SK-N-SH (cell line): ENCODE measurements around the gene AHNAK2. TPM values are rescaled to one million over a fixed set of nuclear protein-coding genes. Genes with fewer than 3 reads are reported as not detected.

ENCODE experiments used
- CTCF ChIA-PET: fragments of 300-600, 350-600 bp; formaldehyde crosslinking; extraction: SDS; loops from one replicate; lab custom pipeline; 2021; lab: Yijun Ruan, JAX
- POLR2A ChIA-PET: fragments of 350-600 bp; sonication (Branson Sonifier 250); formaldehyde crosslinking; extraction: SDS; loops from one replicate; lab custom pipeline; 2020; ENCODE audit warnings: antibody characterized with exemption, inconsistent platforms; lab: Yijun Ruan, JAX
- DNase-seq: peaks from one replicate; pipeline ENCODE4 v3.0.0; 2012
- H2AFZ ChIP-seq: fragments of 200-600 bp; sonication (generic); 2 replicates; pipeline ENCODE4 v1.8.1; 2016; ENCODE audit warnings: antibody characterized with exemption, mild to moderate bottlenecking, low read depth
- H3F3A ChIP-seq: fragments of 200-600 bp; sonication (generic); replicated peaks from 2 replicates; pipeline ENCODE3; 2016; ENCODE audit warnings: antibody characterized with exemption, mild to moderate bottlenecking; ENCODE audit not compliant: insufficient read depth
- H3K27ac ChIP-seq, 2 experiments: fragments of 200-500 bp in 1 of 2; fragments of 200-600 bp in 1 of 2; sonication (Bioruptor generic) in 1 of 2; sonication (generic), shearing (Covaris generic) in 1 of 2; 2 replicates each; pipeline versions ENCODE4 v1.5.1 to v1.6.1; 2014 to 2016; ENCODE audit warnings: low read depth in 2 of 2, inconsistent platforms in 1 of 2, low read length in 1 of 2, mild to moderate bottlenecking in 1 of 2, mixed read lengths in 1 of 2
- H3K27me3 ChIP-seq: fragments of 200-600 bp; sonication (generic), shearing (Covaris generic); 2 replicates; pipeline ENCODE4 v1.6.1; 2016; ENCODE audit warnings: mixed run types; ENCODE audit not compliant: insufficient read depth
- H3K36me3 ChIP-seq, 2 experiments: fragments of 200-500 bp in 1 of 2; fragments of 200-600 bp in 1 of 2; sonication (Bioruptor generic) in 1 of 2; sonication (generic) in 1 of 2; replicated peaks in 1 of 2; 2 replicates each; pipeline versions ENCODE3 to v1.5.1; 2014 to 2016; ENCODE audit warnings: low read length in 1 of 2, mild to moderate bottlenecking in 1 of 2; ENCODE audit not compliant: insufficient read depth in 2 of 2, control insufficient read depth in 1 of 2
- H3K4me1 ChIP-seq, 2 experiments: fragments of 200-500 bp in 1 of 2; fragments of 200-600 bp in 1 of 2; sonication (Bioruptor generic) in 1 of 2; sonication (generic), shearing (Covaris generic) in 1 of 2; 2 replicates each; pipeline versions ENCODE4 v1.5.1 to v1.6.1; 2014 to 2016; ENCODE audit warnings: low read depth in 1 of 2, low read length in 1 of 2, mixed run types in 1 of 2; ENCODE audit not compliant: insufficient read depth in 2 of 2, control insufficient read depth in 1 of 2
- H3K4me2 ChIP-seq: fragments of 200-600 bp; sonication (generic), shearing (Covaris generic); 2 replicates; pipeline ENCODE4 v1.6.1; 2017; ENCODE audit warnings: mixed run types
- H3K4me3 ChIP-seq, 2 experiments: fragments of 200-500 bp in 1 of 2; fragments of 200-600 bp in 1 of 2; sonication (Bioruptor generic) in 1 of 2; sonication (generic), shearing (Covaris generic) in 1 of 2; 2 replicates each; pipeline versions ENCODE4 v1.5.1 to v1.8.1; 2014 to 2016; ENCODE audit warnings: low read depth in 2 of 2, inconsistent platforms in 1 of 2, low read length in 1 of 2, mild to moderate bottlenecking in 1 of 2, mixed read lengths in 1 of 2, moderate library complexity in 1 of 2
- H3K79me2 ChIP-seq: fragments of 200-600 bp; sonication (generic); 2 replicates; pipeline ENCODE4 v1.8.1; 2017; ENCODE audit warnings: mild to moderate bottlenecking; ENCODE audit not compliant: insufficient read depth
- H3K9ac ChIP-seq: fragments of 200-600 bp; sonication (generic); 2 replicates; pipeline ENCODE4 v1.6.1; 2017; ENCODE audit warnings: mixed run types
- H3K9me2 ChIP-seq: fragments of 200-600 bp; sonication (generic); 2 replicates; pipeline ENCODE4 v1.6.1; 2017; ENCODE audit warnings: mixed run types
- H3K9me3 ChIP-seq: fragments of 200-600 bp; sonication (generic); 2 replicates; pipeline ENCODE4 v1.6.1; 2017; ENCODE audit warnings: mixed run types, mild to moderate bottlenecking, moderate library complexity
- H4K20me1 ChIP-seq: fragments of 200-600 bp; sonication (generic); 2 replicates; pipeline ENCODE4 v1.6.1; 2017; ENCODE audit warnings: mild to moderate bottlenecking, mixed run types; ENCODE audit not compliant: insufficient read depth
- EZH2phosphoT487 ChIP-seq: fragments of 200-600 bp; sonication (generic); IDR thresholded peaks from 2 replicates; pipeline ENCODE4 v1.6.1; 2017; ENCODE audit warnings: low read depth, mixed run types, mild to moderate bottlenecking, antibody characterized with exemption, moderate library complexity, borderline replicate concordance
- GABPA ChIP-seq: IDR thresholded peaks from 2 replicates; pipeline ENCODE4 v1.4.0; 2012; ENCODE audit warnings: low read depth, mild to moderate bottlenecking
- JUND ChIP-seq: IDR thresholded peaks from 2 replicates; pipeline ENCODE4 v1.4.0; 2012
- MAX ChIP-seq: IDR thresholded peaks from 2 replicates; pipeline ENCODE4 v1.4.0; 2012; ENCODE audit warnings: low read depth
- MXI1 ChIP-seq: IDR thresholded peaks from 2 replicates; pipeline ENCODE4 v1.6.1; 2012; ENCODE audit warnings: mild to moderate bottlenecking, low read depth, low read length, improper control_type of control experiment
- NFIC ChIP-seq: IDR thresholded peaks from 2 replicates; pipeline ENCODE4 v1.4.0; 2012; ENCODE audit warnings: borderline replicate concordance
- NRF1 ChIP-seq: IDR thresholded peaks from 2 replicates; pipeline ENCODE4 v1.6.1; 2012; ENCODE audit warnings: low read depth, mild to moderate bottlenecking, low read length
- POLR2AphosphoS5 ChIP-seq: IDR thresholded peaks from 2 replicates; pipeline ENCODE4 v1.6.1; 2012; ENCODE audit warnings: low read depth, low read length
- RAD21 ChIP-seq: IDR thresholded peaks from 2 replicates; pipeline ENCODE4 v1.6.1; 2012; ENCODE audit warnings: mild to moderate bottlenecking, low read length
- RCOR1 ChIP-seq: fragments of 150-350 bp; IDR thresholded peaks from 2 replicates; pipeline ENCODE4 v1.6.1; 2017; ENCODE audit warnings: antibody characterized with exemption, low read length
- RFX5 ChIP-seq: IDR thresholded peaks from 2 replicates; pipeline ENCODE4 v1.6.1; 2012; ENCODE audit warnings: mild to moderate bottlenecking, improper control_type of control experiment, low read length
- RXRA ChIP-seq: IDR thresholded peaks from 2 replicates; pipeline ENCODE4 v1.4.0; 2012; ENCODE audit warnings: low read depth, mild to moderate bottlenecking, borderline replicate concordance
- SMC3 ChIP-seq: IDR thresholded peaks from 2 replicates; pipeline ENCODE4 v1.6.1; 2012; ENCODE audit warnings: low read depth, low read length, improper control_type of control experiment
- TAF1 ChIP-seq: IDR thresholded peaks from 2 replicates; pipeline ENCODE4 v1.6.1; 2012; ENCODE audit warnings: low read depth, mild to moderate bottlenecking, low read length, moderate library complexity, borderline replicate concordance
- TCF12 ChIP-seq: IDR thresholded peaks from 2 replicates; pipeline ENCODE4 v1.4.0; 2012
- YY1 ChIP-seq: IDR thresholded peaks from 2 replicates; pipeline ENCODE4 v1.4.0; 2012; ENCODE audit warnings: low read depth, mild to moderate bottlenecking
- ZBTB33 ChIP-seq: IDR thresholded peaks from 2 replicates; pipeline ENCODE4 v1.4.0; 2012; ENCODE audit warnings: low read depth, borderline replicate concordance
- WGBS: methylation state at CpG from one replicate; pipeline ENCODE4 v1.1.6; 2017; ENCODE audit warnings: low lambda C conversion rate; 5-methylcytosine and 5-hydroxymethylcytosine counted together
- polyA plus RNA-seq, 3 experiments: library from polyadenylated mRNA; depleted of rRNA; stranded (reverse); fragments of >200 nt; gene quantifications; 2 replicates each; pipeline ENCODE4 v1.2.3, GENCODE V29; 2012
- TF ChIP-seq, protein P1 (sequence below): IDR thresholded peaks from 2 replicates; pipeline ENCODE4; 2012
- TF ChIP-seq, protein P2 (sequence below): IDR thresholded peaks from 2 replicates; pipeline ENCODE4 v1.6.1; 2012; ENCODE audit warnings: mild to moderate bottlenecking, low read depth, low read length, moderate library complexity

Gene AHNAK2
- polyA plus RNA-seq, 1 of the 3 experiments (the other 2 are of a cell fraction) = 33.5 TPM

DNA sequence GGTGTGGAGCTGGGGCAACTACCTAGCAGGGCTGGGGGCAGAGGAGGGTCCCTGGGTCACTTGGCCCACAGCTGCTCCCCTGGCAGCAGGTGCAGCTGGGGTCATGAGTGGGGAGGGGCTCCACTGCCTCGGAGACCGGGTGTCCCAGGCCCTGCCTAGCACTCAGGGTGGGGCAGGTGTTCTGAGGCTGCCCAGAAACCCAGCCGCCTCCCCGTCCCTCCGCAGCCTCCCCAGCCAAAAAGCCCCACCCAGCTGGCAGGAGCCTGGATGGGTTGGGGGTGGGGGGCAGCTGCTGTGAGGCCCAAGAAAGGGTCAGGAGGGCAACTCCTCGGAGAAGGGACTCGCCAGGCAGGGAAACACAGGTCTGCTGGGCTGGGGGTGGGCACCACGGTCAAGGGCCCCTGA, 11.2 kb downstream of the AHNAK2 start:
- no peak for DNase-seq
- Histone ChIP-seq H3K27ac (no peak overlapping the region), H3K4me1 (peaks cover 17 to 26% of the 10 kb centered on the region in 2 experiments; a peak in 3 of 4 replicates), H3F3A (peaks cover 5% of the 10 kb centered on the region), H3K9me3 (no peaks in the 10 kb centered on the region), H3K4me3 (no peak overlapping the region), H4K20me1 (0 out of 2 replicates have a peak, but pooled peaks cover 5% of the 10 kb centered on the region), H2AFZ (no peak overlapping the region), H3K4me2 (no peak overlapping the region), H3K36me3 (peaks cover 0 to 10% of the 10 kb centered on the region in 2 experiments), H3K27me3 (no peaks in the 10 kb centered on the region), H3K9me2 (no peaks in the 10 kb centered on the region), H3K79me2 (peaks cover 89% of the 10 kb centered on the region; the same call in 1 of the 2 replicates), H3K9ac (no peak overlapping the region)
- ChIA-PET CTCF (interaction anchor here (0.7 to 11.2 kb wide), 6 partner anchors 9 to 93 kb away, joined by 3 to 284 read pairs (median 4); no protein-coding TSS in a partner anchor), POLR2A (no interaction called here)
- no peak for TF ChIP-seq TAF1
- no peak for TF ChIP-seq POLR2AphosphoS5
- TF ChIP-seq ZBTB33 = no peak
- no peak for TF ChIP-seq RXRA
- TF ChIP-seq GABPA = no peak
- TF ChIP-seq TCF12 = no peak
- TF ChIP-seq, protein P1, sequence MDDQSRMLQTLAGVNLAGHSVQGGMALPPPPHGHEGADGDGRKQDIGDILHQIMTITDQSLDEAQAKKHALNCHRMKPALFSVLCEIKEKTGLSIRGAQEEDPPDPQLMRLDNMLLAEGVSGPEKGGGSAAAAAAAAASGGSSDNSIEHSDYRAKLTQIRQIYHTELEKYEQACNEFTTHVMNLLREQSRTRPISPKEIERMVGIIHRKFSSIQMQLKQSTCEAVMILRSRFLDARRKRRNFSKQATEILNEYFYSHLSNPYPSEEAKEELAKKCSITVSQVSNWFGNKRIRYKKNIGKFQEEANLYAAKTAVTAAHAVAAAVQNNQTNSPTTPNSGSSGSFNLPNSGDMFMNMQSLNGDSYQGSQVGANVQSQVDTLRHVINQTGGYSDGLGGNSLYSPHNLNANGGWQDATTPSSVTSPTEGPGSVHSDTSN = no peak
- TF ChIP-seq YY1 = no peak
- TF ChIP-seq SMC3 = no peak
- TF ChIP-seq, protein P2, sequence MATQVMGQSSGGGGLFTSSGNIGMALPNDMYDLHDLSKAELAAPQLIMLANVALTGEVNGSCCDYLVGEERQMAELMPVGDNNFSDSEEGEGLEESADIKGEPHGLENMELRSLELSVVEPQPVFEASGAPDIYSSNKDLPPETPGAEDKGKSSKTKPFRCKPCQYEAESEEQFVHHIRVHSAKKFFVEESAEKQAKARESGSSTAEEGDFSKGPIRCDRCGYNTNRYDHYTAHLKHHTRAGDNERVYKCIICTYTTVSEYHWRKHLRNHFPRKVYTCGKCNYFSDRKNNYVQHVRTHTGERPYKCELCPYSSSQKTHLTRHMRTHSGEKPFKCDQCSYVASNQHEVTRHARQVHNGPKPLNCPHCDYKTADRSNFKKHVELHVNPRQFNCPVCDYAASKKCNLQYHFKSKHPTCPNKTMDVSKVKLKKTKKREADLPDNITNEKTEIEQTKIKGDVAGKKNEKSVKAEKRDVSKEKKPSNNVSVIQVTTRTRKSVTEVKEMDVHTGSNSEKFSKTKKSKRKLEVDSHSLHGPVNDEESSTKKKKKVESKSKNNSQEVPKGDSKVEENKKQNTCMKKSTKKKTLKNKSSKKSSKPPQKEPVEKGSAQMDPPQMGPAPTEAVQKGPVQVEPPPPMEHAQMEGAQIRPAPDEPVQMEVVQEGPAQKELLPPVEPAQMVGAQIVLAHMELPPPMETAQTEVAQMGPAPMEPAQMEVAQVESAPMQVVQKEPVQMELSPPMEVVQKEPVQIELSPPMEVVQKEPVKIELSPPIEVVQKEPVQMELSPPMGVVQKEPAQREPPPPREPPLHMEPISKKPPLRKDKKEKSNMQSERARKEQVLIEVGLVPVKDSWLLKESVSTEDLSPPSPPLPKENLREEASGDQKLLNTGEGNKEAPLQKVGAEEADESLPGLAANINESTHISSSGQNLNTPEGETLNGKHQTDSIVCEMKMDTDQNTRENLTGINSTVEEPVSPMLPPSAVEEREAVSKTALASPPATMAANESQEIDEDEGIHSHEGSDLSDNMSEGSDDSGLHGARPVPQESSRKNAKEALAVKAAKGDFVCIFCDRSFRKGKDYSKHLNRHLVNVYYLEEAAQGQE = no peak
- no peak for TF ChIP-seq NRF1
- no peak for TF ChIP-seq EZH2phosphoT487
- TF ChIP-seq RCOR1 = no peak
- no peak for TF ChIP-seq NFIC
- TF ChIP-seq RAD21 = no peak
- TF ChIP-seq MAX = no peak
- TF ChIP-seq RFX5 = no peak
- no peak for TF ChIP-seq MXI1
- TF ChIP-seq JUND = no peak
- 100% methylated on average over 1 of the region's 8 CpGs for WGBS
